HepG2 (cell line): ENCODE measurements around the gene H1-8. TPM values are rescaled to one million over a fixed set of nuclear protein-coding genes. Genes with fewer than 3 reads are reported as not detected.
A peak's percentile ranks its signal among the peaks of the same experiment; 100 is the strongest.

Experiments
- EEA1 ChIP-seq: sonication (generic); formaldehyde crosslinking; IDR thresholded peaks from 2 replicates; pipeline ENCODE4 v1.5.1; 2020; ENCODE audit warnings: mild to moderate bottlenecking, missing genetic modification reagents, borderline replicate concordance
- GZF1 ChIP-seq: sonication (generic); formaldehyde crosslinking; IDR thresholded peaks from 2 replicates; pipeline ENCODE4 v1.5.1; 2020; ENCODE audit warnings: mild to moderate bottlenecking, missing genetic modification reagents
- HMG20A ChIP-seq: IDR thresholded peaks from 2 replicates; pipeline ENCODE4 v1.6.1; 2016; ENCODE audit warnings: borderline replicate concordance
- JUN ChIP-seq: sonication (generic); formaldehyde crosslinking; IDR thresholded peaks from 2 replicates; pipeline ENCODE4 v1.4.0; 2020; ENCODE audit warnings: mild to moderate bottlenecking, missing genetic modification reagents
- KLF11 ChIP-seq: IDR thresholded peaks from 2 replicates; pipeline ENCODE4 v1.6.1; 2016; ENCODE audit warnings: missing compliant biosample characterization
- MED1 ChIP-seq: sonication (generic); formaldehyde crosslinking; IDR thresholded peaks from 2 replicates; pipeline ENCODE4 v1.4.0; 2020; ENCODE audit warnings: missing genetic modification reagents
- MIER2 ChIP-seq: IDR thresholded peaks from 2 replicates; pipeline ENCODE4 v1.6.1; 2016; ENCODE audit warnings: missing biosample characterization, missing genetic modification reagents
- MXI1 ChIP-seq: IDR thresholded peaks from 3 replicates; pipeline ENCODE4 v1.6.1; 2012; ENCODE audit warnings: low read depth, low read length, inconsistent platforms, borderline replicate concordance
- NKX3-1 ChIP-seq: sonication (generic); formaldehyde crosslinking; IDR thresholded peaks from 2 replicates; pipeline ENCODE4 v1.5.0; 2020; ENCODE audit warnings: missing genetic modification reagents
- POGZ ChIP-seq: sonication (generic); formaldehyde crosslinking; IDR thresholded peaks from 2 replicates; pipeline ENCODE4 v1.4.0; 2020; ENCODE audit warnings: mild to moderate bottlenecking, missing genetic modification reagents
- SMAD1 ChIP-seq: sonication (generic); formaldehyde crosslinking; IDR thresholded peaks from 2 replicates; pipeline ENCODE4 v1.4.0; 2020; ENCODE audit warnings: missing genetic modification reagents, low read depth, mild to moderate bottlenecking, borderline replicate concordance
- TFDP1 ChIP-seq: IDR thresholded peaks from 2 replicates; pipeline ENCODE4 v1.6.1; 2016; ENCODE audit warnings: missing compliant biosample characterization, missing genetic modification reagents, borderline replicate concordance
- U2AF1 ChIP-seq: fragments of 200-400 bp; formaldehyde crosslinking; optimal IDR thresholded peaks from 2 replicates; pipeline ENCODE3; 2017; ENCODE audit warnings: mild to moderate bottlenecking, low read depth, low read length
- ZNF704 ChIP-seq: sonication (generic); formaldehyde crosslinking; IDR thresholded peaks from 2 replicates; pipeline ENCODE4 v1.8.1; 2023; ENCODE audit warnings: mild to moderate bottlenecking, inconsistent platforms, moderate library complexity, missing genetic modification reagents, borderline replicate concordance
- polyA plus RNA-seq, 8 experiments: library from polyadenylated mRNA; depleted of rRNA in 3 of 8; stranded (reverse) in 7 of 8; unstranded in 1 of 8; fragments of >200 nt; fragmentation: Illumina TruSeq in 4 of 8; extraction: Trizol in 4 of 8; gene quantifications; 2 replicates each; pipeline versions ENCODE4 v1.2.1 to v1.2.3, GENCODE V29; 2011 to 2016; ENCODE audit warnings: low read depth in 4 of 8, missing spikeins in 1 of 8, mixed read lengths in 1 of 8; ENCODE audit not compliant: insufficient read depth in 1 of 8
- total RNA-seq, 5 experiments: library from RNA; depleted of rRNA; stranded (reverse); fragments of >200 nt; fragmentation: Illumina TruSeq; extraction: Trizol; gene quantifications; 2 replicates each; pipeline ENCODE4 v1.2.3, GENCODE V29; 2016; ENCODE audit warnings: low read depth in 1 of 5
- TF ChIP-seq, protein P1 (sequence below): sonication (generic); formaldehyde crosslinking; IDR thresholded peaks from 2 replicates; pipeline ENCODE4 v1.8.0; 2022; ENCODE audit warnings: missing genetic modification reagents, mild to moderate bottlenecking, moderate library complexity, borderline replicate concordance
- TF ChIP-seq, protein P2 (sequence below): sonication (generic); formaldehyde crosslinking; IDR thresholded peaks from 2 replicates; pipeline ENCODE4 v1.5.1; 2020; ENCODE audit warnings: mild to moderate bottlenecking, missing genetic modification reagents, moderate library complexity

H1-8 gene
- total and polyA plus RNA-seq, 2 of the 13 experiments (the other 11 are each of a cell fraction or from before 2014, with no cell fraction given), result 0.08 TPM; not detected in 1

DNA sequence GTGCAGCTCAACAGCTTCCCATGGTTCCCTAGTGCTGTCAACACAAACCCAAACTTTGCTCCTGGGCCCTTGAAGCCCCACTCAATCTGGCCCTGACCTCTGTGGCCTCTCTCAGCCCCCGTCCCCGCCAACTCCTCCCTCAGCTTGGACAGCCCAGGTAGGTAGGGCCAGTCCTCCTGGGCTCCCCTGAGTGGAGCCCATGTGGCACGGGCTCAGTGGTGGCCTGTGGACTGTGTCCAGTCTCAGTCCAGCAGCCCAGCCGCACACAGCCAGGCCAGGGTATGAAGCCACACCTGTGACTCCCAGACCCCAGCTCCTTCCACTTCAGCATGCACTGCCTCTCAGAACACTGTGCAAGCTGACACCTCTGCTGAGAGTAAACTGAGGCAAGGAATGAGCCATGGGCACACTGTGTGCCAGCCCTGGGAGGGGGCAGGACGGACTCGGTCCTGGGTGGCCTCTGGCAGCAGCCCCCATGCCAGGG, 52.0 kb downstream of the H1-8 start (continued):
- TF ChIP-seq ZNF704 (CRISPR knock-in tag) (no peak), TFDP1 (CRISPR knock-in tag) (0 out of 2 replicates have a peak, but pooled peaks have one; percentile 63), HMG20A (CRISPR knock-in tag) (peak; percentile 59; the same call in 1 of the 2 replicates), EEA1 (CRISPR knock-in tag) (no peak), GZF1 (CRISPR knock-in tag) (no peak), NKX3-1 (no peak; the same call in 1 of the 2 replicates), POGZ (CRISPR knock-in tag) (no peak), MED1 (CRISPR knock-in tag) (peak; percentile 92), SMAD1 (CRISPR knock-in tag) (no peak), MXI1 (no peak; the same call in 2 of the 3 replicates), KLF11 (CRISPR knock-in tag) (no peak), MIER2 (CRISPR knock-in tag) (no peak), JUN (0 out of 2 replicates have a peak, but pooled peaks have one; percentile 18), U2AF1 (no peak)
- TF ChIP-seq, protein P1, sequence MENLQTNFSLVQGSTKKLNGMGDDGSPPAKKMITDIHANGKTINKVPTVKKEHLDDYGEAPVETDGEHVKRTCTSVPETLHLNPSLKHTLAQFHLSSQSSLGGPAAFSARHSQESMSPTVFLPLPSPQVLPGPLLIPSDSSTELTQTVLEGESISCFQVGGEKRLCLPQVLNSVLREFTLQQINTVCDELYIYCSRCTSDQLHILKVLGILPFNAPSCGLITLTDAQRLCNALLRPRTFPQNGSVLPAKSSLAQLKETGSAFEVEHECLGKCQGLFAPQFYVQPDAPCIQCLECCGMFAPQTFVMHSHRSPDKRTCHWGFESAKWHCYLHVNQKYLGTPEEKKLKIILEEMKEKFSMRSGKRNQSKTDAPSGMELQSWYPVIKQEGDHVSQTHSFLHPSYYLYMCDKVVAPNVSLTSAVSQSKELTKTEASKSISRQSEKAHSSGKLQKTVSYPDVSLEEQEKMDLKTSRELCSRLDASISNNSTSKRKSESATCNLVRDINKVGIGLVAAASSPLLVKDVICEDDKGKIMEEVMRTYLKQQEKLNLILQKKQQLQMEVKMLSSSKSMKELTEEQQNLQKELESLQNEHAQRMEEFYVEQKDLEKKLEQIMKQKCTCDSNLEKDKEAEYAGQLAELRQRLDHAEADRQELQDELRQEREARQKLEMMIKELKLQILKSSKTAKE (CRISPR knock-in tag), result peak; percentile 85
- TF ChIP-seq, protein P2, sequence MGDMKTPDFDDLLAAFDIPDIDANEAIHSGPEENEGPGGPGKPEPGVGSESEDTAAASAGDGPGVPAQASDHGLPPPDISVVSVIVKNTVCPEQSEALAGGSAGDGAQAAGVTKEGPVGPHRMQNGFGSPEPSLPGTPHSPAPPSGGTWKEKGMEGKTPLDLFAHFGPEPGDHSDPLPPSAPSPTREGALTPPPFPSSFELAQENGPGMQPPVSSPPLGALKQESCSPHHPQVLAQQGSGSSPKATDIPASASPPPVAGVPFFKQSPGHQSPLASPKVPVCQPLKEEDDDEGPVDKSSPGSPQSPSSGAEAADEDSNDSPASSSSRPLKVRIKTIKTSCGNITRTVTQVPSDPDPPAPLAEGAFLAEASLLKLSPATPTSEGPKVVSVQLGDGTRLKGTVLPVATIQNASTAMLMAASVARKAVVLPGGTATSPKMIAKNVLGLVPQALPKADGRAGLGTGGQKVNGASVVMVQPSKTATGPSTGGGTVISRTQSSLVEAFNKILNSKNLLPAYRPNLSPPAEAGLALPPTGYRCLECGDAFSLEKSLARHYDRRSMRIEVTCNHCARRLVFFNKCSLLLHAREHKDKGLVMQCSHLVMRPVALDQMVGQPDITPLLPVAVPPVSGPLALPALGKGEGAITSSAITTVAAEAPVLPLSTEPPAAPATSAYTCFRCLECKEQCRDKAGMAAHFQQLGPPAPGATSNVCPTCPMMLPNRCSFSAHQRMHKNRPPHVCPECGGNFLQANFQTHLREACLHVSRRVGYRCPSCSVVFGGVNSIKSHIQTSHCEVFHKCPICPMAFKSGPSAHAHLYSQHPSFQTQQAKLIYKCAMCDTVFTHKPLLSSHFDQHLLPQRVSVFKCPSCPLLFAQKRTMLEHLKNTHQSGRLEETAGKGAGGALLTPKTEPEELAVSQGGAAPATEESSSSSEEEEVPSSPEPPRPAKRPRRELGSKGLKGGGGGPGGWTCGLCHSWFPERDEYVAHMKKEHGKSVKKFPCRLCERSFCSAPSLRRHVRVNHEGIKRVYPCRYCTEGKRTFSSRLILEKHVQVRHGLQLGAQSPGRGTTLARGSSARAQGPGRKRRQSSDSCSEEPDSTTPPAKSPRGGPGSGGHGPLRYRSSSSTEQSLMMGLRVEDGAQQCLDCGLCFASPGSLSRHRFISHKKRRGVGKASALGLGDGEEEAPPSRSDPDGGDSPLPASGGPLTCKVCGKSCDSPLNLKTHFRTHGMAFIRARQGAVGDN (CRISPR knock-in tag), result peak; percentile 94
